Keratinocyte (primary cell): ENCODE measurements around the gene ZEB1. TPM values are rescaled to one million over a fixed set of nuclear protein-coding genes. Genes with fewer than 3 reads are reported as not detected.

Source experiments
- DNase-seq: peaks from one replicate; pipeline ENCODE4 v3.0.0-alpha.2; 2011; ENCODE audit warnings: low read depth, missing footprints, low spot score
- FAIRE-seq: peaks from 2 replicates; lab custom pipeline; 2011; peaks lifted over from hg19 to GRCh38; lab: Jason Lieb, UNC
- H2AFZ ChIP-seq: 2 replicates; pipeline ENCODE4 v1.6.0; 2012; ENCODE audit warnings: low read length, control low read depth, inconsistent platforms; ENCODE audit not compliant: control insufficient read depth
- H3K27ac ChIP-seq: 2 replicates; pipeline ENCODE4 v1.5.1; 2011; ENCODE audit warnings: low read length; ENCODE audit not compliant: control insufficient read depth, insufficient read depth
- H3K27me3 ChIP-seq: 3 replicates; pipeline ENCODE4 v1.6.0; 2011; ENCODE audit warnings: low read length; ENCODE audit not compliant: control insufficient read depth, insufficient read depth; ENCODE audit errors: extremely low read depth
- H3K36me3 ChIP-seq, 2 experiments: 2 replicates in 1 of 2; 3 replicates in 1 of 2; pipeline ENCODE4 v1.5.1; 2011; ENCODE audit warnings: low read length in 2 of 2, mild to moderate bottlenecking in 1 of 2; ENCODE audit not compliant: control insufficient read depth in 2 of 2, insufficient read depth in 2 of 2; ENCODE audit errors: extremely low read depth in 1 of 2
- H3K4me1 ChIP-seq: 3 replicates; pipeline ENCODE4 v1.5.1; 2011; ENCODE audit warnings: low read length; ENCODE audit not compliant: control insufficient read depth, insufficient read depth; ENCODE audit errors: extremely low read depth
- H3K4me2 ChIP-seq: 3 replicates; pipeline ENCODE4 v1.6.0; 2011; ENCODE audit warnings: low read depth, low read length; ENCODE audit not compliant: control insufficient read depth, insufficient read depth; ENCODE audit errors: extremely low read depth
- H3K4me3 ChIP-seq, 3 experiments: fragments of 200-600 bp in 1 of 3; sonication (generic) in 1 of 3; 2 replicates in 2 of 3; 3 replicates in 1 of 3; pipeline ENCODE4 v1.5.1; 2011 to 2016; ENCODE audit warnings: low read length in 3 of 3, mild to moderate bottlenecking in 3 of 3, control low read depth in 2 of 3, inconsistent platforms in 1 of 3, low read depth in 1 of 3, mixed read lengths in 1 of 3, mixed run types in 1 of 3, moderate library complexity in 1 of 3; ENCODE audit not compliant: control insufficient read depth in 2 of 3, insufficient read depth in 2 of 3; ENCODE audit errors: extremely low read depth in 1 of 3
- H3K79me2 ChIP-seq: 2 replicates; pipeline ENCODE4 v1.6.0; 2012; ENCODE audit warnings: low read length; ENCODE audit not compliant: control insufficient read depth, insufficient read depth
- H3K9ac ChIP-seq: 3 replicates; pipeline ENCODE4 v1.6.0; 2011; ENCODE audit warnings: low read length; ENCODE audit not compliant: control insufficient read depth, insufficient read depth; ENCODE audit errors: extremely low read depth
- H3K9me1 ChIP-seq: 3 replicates; pipeline ENCODE4 v1.6.0; 2011; ENCODE audit warnings: low read length; ENCODE audit not compliant: control insufficient read depth, insufficient read depth; ENCODE audit errors: extremely low read depth
- H3K9me3 ChIP-seq: 2 replicates; pipeline ENCODE4 v1.5.1; 2012; ENCODE audit warnings: low read depth, low read length; ENCODE audit not compliant: control insufficient read depth
- H4K20me1 ChIP-seq: 3 replicates; pipeline ENCODE4 v1.6.0; 2011; ENCODE audit warnings: low read length; ENCODE audit not compliant: control insufficient read depth, insufficient read depth; ENCODE audit errors: extremely low read depth
- EZH2 ChIP-seq: IDR thresholded peaks from one replicate; pipeline ENCODE4 v1.6.1; 2012; ENCODE audit warnings: inconsistent platforms, mild to moderate bottlenecking, low read length, moderate library complexity
- dilution Hi-C: fragments of 300-500 bp; cut with MboI; formaldehyde crosslinking; loops from one replicate; pipeline ENCODE4 v1.7.0; 2020; ENCODE audit warnings: low sequenced_read_pairs; ENCODE audit not compliant: extremely low pct_ligation_motif_present
- polyA plus RNA-seq, 5 experiments: library from polyadenylated mRNA; depleted of rRNA in 3 of 5; stranded (reverse) in 3 of 5; stranded (forward) in 1 of 5; unstranded in 1 of 5; fragments of >200 nt; gene quantifications; 1 replicate in 1 of 5; 2 replicates in 3 of 5; 3 replicates in 1 of 5; pipeline versions ENCODE4 v1.2.1 to v1.2.3, GENCODE V29; 2011 to 2012; ENCODE audit warnings: missing spikeins in 2 of 5, low read depth in 1 of 5, low replicate concordance in 1 of 5
- TF ChIP-seq, protein P1 (sequence below), 3 experiments: IDR thresholded peaks in 1 of 3; conservative IDR thresholded peaks in 1 of 3; optimal IDR thresholded peaks in 1 of 3; 2 replicates in 2 of 3; 3 replicates in 1 of 3; pipeline versions ENCODE3 to v1.5.1; 2011; ENCODE audit warnings: low read length in 3 of 3, mild to moderate bottlenecking in 3 of 3, moderate library complexity in 2 of 3, control low read depth in 1 of 3, inconsistent platforms in 1 of 3; ENCODE audit not compliant: insufficient read depth in 2 of 3; ENCODE audit errors: extremely low read depth in 1 of 3

ZEB1 gene
- polyA plus RNA-seq, 1 donor (not counting 4 experiments of a cell fraction or from before 2014, with no cell fraction given) = 0.96 TPM

DNA sequence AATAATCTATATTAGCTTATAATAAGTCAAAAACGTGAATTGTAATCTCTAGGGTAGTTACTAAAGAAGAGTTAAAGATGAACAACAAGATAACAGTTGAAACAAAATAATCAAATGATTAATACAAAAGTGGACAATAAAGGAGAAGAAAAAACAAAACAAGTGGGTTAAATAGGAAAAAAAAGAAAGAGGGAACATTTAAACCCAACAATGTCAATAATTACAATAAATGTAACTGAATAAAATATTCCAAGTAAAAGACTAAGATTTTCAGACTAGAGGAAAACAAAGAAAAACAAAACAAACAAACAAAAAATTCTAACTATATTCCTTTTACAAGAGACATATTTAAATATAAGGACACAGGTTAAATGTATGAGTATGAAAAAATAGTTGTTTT, 38.0 kb upstream of the ZEB1 start:
- no peaks in the 10 kb centered on the region for H3K79me2 ChIP-seq
- no peaks in the 10 kb centered on the region for H4K20me1 ChIP-seq
- H3K4me2 ChIP-seq = no peak overlapping the region
- no peaks in the 10 kb centered on the region for H3K9me1 ChIP-seq
- no peak overlapping the region for H2AFZ ChIP-seq
- H3K9me3 ChIP-seq = no peaks in the 10 kb centered on the region
- no peaks in the 10 kb centered on the region for H3K4me1 ChIP-seq
- H3K9ac ChIP-seq = no peak overlapping the region
- FAIRE-seq (no peak), DNase-seq (no peak)
- no peak overlapping the region for H3K27ac ChIP-seq
- dilution Hi-C loops = no loop called here
- H3K27me3 ChIP-seq = no peaks in the 10 kb centered on the region
- H3K36me3 ChIP-seq = no peaks in the 10 kb centered on the region
- H3K4me3 ChIP-seq = no peak overlapping the region
- no peak for TF ChIP-seq EZH2
- TF ChIP-seq, protein P1, sequence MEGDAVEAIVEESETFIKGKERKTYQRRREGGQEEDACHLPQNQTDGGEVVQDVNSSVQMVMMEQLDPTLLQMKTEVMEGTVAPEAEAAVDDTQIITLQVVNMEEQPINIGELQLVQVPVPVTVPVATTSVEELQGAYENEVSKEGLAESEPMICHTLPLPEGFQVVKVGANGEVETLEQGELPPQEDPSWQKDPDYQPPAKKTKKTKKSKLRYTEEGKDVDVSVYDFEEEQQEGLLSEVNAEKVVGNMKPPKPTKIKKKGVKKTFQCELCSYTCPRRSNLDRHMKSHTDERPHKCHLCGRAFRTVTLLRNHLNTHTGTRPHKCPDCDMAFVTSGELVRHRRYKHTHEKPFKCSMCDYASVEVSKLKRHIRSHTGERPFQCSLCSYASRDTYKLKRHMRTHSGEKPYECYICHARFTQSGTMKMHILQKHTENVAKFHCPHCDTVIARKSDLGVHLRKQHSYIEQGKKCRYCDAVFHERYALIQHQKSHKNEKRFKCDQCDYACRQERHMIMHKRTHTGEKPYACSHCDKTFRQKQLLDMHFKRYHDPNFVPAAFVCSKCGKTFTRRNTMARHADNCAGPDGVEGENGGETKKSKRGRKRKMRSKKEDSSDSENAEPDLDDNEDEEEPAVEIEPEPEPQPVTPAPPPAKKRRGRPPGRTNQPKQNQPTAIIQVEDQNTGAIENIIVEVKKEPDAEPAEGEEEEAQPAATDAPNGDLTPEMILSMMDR (optimal IDR thresholded peaks at IDR 0.05 in 1 of 3, IDR thresholded peaks at IDR 0.05 in 1 of 3, conservative IDR thresholded peaks at IDR 0.05 in 1 of 3; ENCODE audit: extremely low read depth in 1 of 3, insufficient read depth in 2 of 3, low read length in 3 of 3) = no peak

DNA sequence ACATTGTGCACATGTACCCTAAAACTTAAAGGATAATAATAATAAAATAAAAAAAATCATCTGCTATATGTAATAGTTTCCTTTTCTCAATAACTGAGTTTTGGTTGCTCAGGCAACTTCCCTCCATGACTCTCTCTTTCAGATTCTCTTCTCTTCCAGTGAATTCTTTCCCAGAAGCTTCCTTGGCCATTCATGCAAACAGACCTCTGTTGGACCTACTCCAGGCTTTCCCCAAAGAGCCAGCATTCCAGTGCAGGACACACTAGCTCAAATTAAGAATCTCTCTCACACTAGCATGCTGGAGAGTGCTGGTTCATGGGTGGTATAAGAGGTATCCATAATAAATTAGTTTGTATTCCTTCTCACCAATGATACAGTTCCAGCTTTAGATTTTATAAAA, 31.0 kb upstream of the ZEB1 start:
- DNase-seq = no peak
- dilution Hi-C loops = no loop called here

More for the DNA sequence above, 31.0 kb upstream of the ZEB1 start:
- no peaks in the 10 kb centered on the region for H3K27me3 ChIP-seq
- no peaks in the 10 kb centered on the region for H3K4me1 ChIP-seq
- H3K4me2 ChIP-seq = no peak overlapping the region
- H2AFZ ChIP-seq = no peak overlapping the region
- H3K27ac ChIP-seq = no peak overlapping the region
- no peak overlapping the region for H3K9ac ChIP-seq
- H3K79me2 ChIP-seq = no peaks in the 10 kb centered on the region
- TF ChIP-seq, protein P1 (optimal IDR thresholded peaks at IDR 0.05 in 1 of 3, IDR thresholded peaks at IDR 0.05 in 1 of 3, conservative IDR thresholded peaks at IDR 0.05 in 1 of 3; ENCODE audit: extremely low read depth in 1 of 3, insufficient read depth in 2 of 3, low read length in 3 of 3) = no peak
- no peak for TF ChIP-seq EZH2
- H3K36me3 ChIP-seq = no peaks in the 10 kb centered on the region
- H3K9me1 ChIP-seq = no peaks in the 10 kb centered on the region
- no peak overlapping the region for H3K4me3 ChIP-seq
- H3K9me3 ChIP-seq = no peaks in the 10 kb centered on the region
- no peaks in the 10 kb centered on the region for H4K20me1 ChIP-seq
- no peak for FAIRE-seq
